ENCODE data around the gene TRIM67.
"Not testable (repeated sequence)": the region's sequence is repeated elsewhere in the genome, so short reads cannot be mapped to it uniquely, and the experiment has no call there.

The TRIM67 gene

GRCh38 chr1:231203259-231204057 is 41.6 kb downstream of the TRIM67 start:
- DNase-seq (ENCODE audit: low read depth in 2 of 2), result no peak

GRCh38 chr1:231206856-231207255 is 45.0 kb downstream of the TRIM67 start:
- no peak for DNase-seq (ENCODE audit: low read depth in 2 of 2)

- no peak for DNase-seq (ENCODE audit: low read depth in 2 of 2)
Observed at GRCh38 chr1:231207437-231207836, 45.6 kb downstream of the TRIM67 start.

- no peak for DNase-seq (ENCODE audit: low read depth in 2 of 2)
Observed at GRCh38 chr1:231208980-231209379, 47.1 kb downstream of the TRIM67 start.

- DNase-seq (ENCODE audit: low read depth in 2 of 2), result no peak
Observed at GRCh38 chr1:231209531-231209930, 47.7 kb downstream of the TRIM67 start.

GRCh38 chr1:231210126-231210525 is 48.3 kb downstream of the TRIM67 start:
- no peak for DNase-seq (ENCODE audit: low read depth in 2 of 2)

- peak; percentile 73 to 84 for DNase-seq (ENCODE audit: low read depth in 2 of 2)
Observed at GRCh38 chr1:231211005-231211857, 49.4 kb downstream of the TRIM67 start.

GRCh38 chr1:231212301-231212700 is 50.4 kb downstream of the TRIM67 start:
- DNase-seq (ENCODE audit: low read depth in 2 of 2), result not testable (repeated sequence)

- DNase-seq (ENCODE audit: low read depth in 2 of 2), result no peak
Observed at GRCh38 chr1:231213831-231214573, 52.1 kb downstream of the TRIM67 start.

GRCh38 chr1:231214918-231215680 is 53.2 kb downstream of the TRIM67 start:
- no peak for DNase-seq (ENCODE audit: low read depth in 2 of 2)

GRCh38 chr1:231215681-231216385 is 54.0 kb downstream of the TRIM67 start:
- no peak for DNase-seq (ENCODE audit: low read depth in 2 of 2)

- no peak for DNase-seq (ENCODE audit: low read depth in 2 of 2)
Observed at GRCh38 chr1:231216498-231216897, 54.6 kb downstream of the TRIM67 start.

- no peak for DNase-seq (ENCODE audit: low read depth in 2 of 2)
Observed at GRCh38 chr1:231217056-231217455, 55.2 kb downstream of the TRIM67 start.

GRCh38 chr1:231218078-231218477 is 56.2 kb downstream of the TRIM67 start:
- no peak for DNase-seq (ENCODE audit: low read depth in 2 of 2)

- DNase-seq (ENCODE audit: low read depth in 2 of 2), result no peak
Observed at GRCh38 chr1:231219422-231220401, 57.9 kb downstream of the TRIM67 start.

GRCh38 chr1:231220801-231221200 is 58.9 kb downstream of the TRIM67 start:
- no peak for DNase-seq (ENCODE audit: low read depth in 2 of 2)

- no peak for DNase-seq (ENCODE audit: low read depth in 2 of 2)
Observed at GRCh38 chr1:231226156-231226555, 64.3 kb downstream of the TRIM67 start.

- no peak for DNase-seq (ENCODE audit: low read depth in 2 of 2)
Observed at GRCh38 chr1:231231511-231231910, 69.7 kb downstream of the TRIM67 start.

Measured in stimulated activated CD8-positive, alpha-beta memory T cell treated with anti-CD3 and anti-CD28 coated beads, Interleukin-7, amount 100 ng/mL, for 1 hour (primary cell).